ENCODE data around the gene PARP2.

Gene PARP2

DNA sequence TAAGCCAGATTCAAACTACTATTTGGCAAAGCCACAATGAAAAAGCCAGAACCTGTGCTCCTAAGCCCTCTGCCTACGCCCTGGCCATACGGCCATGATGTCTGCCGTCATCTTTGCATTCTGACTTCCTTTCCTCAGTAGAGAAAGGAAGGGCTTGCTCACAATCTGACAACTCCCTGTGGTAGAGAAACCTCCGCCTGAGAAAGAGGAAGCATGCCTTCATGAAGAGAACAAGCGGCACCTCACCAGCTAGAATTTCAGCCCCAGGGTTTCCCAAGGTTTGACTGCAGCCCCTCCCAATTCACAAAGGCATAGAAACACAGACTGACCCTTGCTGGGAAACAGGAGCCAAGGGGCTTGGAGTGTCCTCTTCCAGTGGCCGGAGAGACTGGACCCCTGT, 44.1 kb downstream of the PARP2 start:
- no peaks in the 10 kb centered on the region for H3K9me3 ChIP-seq
- H3K4me3 ChIP-seq: no peak overlapping the region
- no peaks in the 10 kb centered on the region; the same call in 1 of the 2 replicates for H3K36me3 ChIP-seq (replicated peaks)
- no peaks in the 10 kb centered on the region for H3K4me1 ChIP-seq
- in situ Hi-C loops (cut with MboI; ENCODE audit: low sequenced_read_pairs): no loop called here
- DNase-seq (ENCODE audit: low spot score in 2 of 2): no peak
- H3K27me3 ChIP-seq (ENCODE audit: low read depth): no peaks in the 10 kb centered on the region

GRCh38 chr14:20388159-20388558, 44.7 kb downstream of the PARP2 start:
- DNase-seq (ENCODE audit: low spot score in 2 of 2): no peak
- Histone ChIP-seq H3K27me3 (ENCODE audit: low read depth) (no peaks in the 10 kb centered on the region), H3K9me3 (no peaks in the 10 kb centered on the region), H3K4me3 (no peak overlapping the region), H3K4me1 (no peaks in the 10 kb centered on the region), H3K36me3 (replicated peaks) (no peaks in the 10 kb centered on the region; the same call in 1 of the 2 replicates)
- in situ Hi-C loops (cut with MboI; ENCODE audit: low sequenced_read_pairs): no loop called here

- Histone ChIP-seq H3K27me3 (ENCODE audit: low read depth) (no peaks in the 10 kb centered on the region), H3K9me3 (no peaks in the 10 kb centered on the region), H3K4me1 (0 out of 2 replicates have a peak, but pooled peaks cover 6% of the 10 kb centered on the region), H3K4me3 (no peak overlapping the region), H3K36me3 (replicated peaks) (peaks cover 12% of the 10 kb centered on the region)
- DNase-seq (ENCODE audit: low spot score in 2 of 2): no peak
- in situ Hi-C loops (cut with MboI; ENCODE audit: low sequenced_read_pairs): no loop called here
Measured at GRCh38 chr14:20391505-20391904, 48.1 kb downstream of the PARP2 start.

- in situ Hi-C loops (cut with MboI; ENCODE audit: low sequenced_read_pairs): no loop called here
Measured at GRCh38 chr14:20397511-20397910, 54.1 kb downstream of the PARP2 start.

GRCh38 chr14:20400589-20400964, 57.1 kb downstream of the PARP2 start:
- peaks cover 6% of the 10 kb centered on the region for H3K36me3 ChIP-seq (replicated peaks)
- no peak overlapping the region for H3K4me3 ChIP-seq
- DNase-seq (ENCODE audit: low spot score in 2 of 2): no peak
- H3K27me3 ChIP-seq (ENCODE audit: low read depth): no peaks in the 10 kb centered on the region
- no peaks in the 10 kb centered on the region for H3K4me1 ChIP-seq
- in situ Hi-C loops (cut with MboI; ENCODE audit: low sequenced_read_pairs): no loop called here
- H3K9me3 ChIP-seq: no peaks in the 10 kb centered on the region

More at GRCh38 chr14:20397511-20397910, 54.1 kb downstream of the PARP2 start:
- no peaks in the 10 kb centered on the region for H3K27me3 ChIP-seq (ENCODE audit: low read depth)
- DNase-seq (ENCODE audit: low spot score in 2 of 2): no peak
- no peaks in the 10 kb centered on the region for H3K9me3 ChIP-seq
- H3K36me3 ChIP-seq (replicated peaks): peaks cover 13% of the 10 kb centered on the region
- H3K4me1 ChIP-seq: 0 out of 2 replicates have a peak, but pooled peaks cover 6% of the 10 kb centered on the region
- H3K4me3 ChIP-seq: no peak overlapping the region

DNA sequence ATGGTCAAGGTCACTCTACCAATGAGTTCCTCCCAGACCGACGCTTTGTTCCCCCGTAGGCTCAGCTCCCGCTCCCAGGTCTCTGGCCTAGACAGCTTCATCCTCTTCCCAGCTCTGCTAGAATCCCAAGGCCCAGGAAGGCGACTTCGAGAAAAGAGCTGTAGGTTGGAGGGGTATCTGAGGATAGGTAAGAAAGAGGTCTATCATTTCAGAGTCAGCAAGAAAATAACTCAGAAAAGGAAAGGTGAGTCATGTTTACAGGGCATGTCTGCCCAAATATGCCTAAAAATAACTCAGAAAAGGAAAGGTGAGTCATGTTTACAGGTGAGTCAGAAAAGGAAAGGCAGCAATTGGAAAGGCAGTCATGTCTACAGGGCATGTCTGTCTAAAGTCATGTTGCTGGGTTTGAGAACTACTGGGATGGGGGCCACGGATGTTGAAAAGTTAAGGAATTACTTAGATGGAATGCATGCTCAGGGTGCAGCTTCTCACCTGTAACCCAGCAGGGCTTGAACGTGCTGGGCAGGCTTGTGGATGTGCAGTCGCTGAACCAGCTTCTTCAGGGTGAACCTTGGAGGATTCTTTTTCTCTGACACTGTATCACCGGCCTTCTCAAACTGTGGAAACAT, 57.6 kb downstream of the PARP2 start:
- Histone ChIP-seq H3K4me3 (no peak overlapping the region), H3K36me3 (replicated peaks) (peaks cover 3% of the 10 kb centered on the region; the same call in 1 of the 2 replicates), H3K27me3 (ENCODE audit: low read depth) (no peaks in the 10 kb centered on the region), H3K4me1 (no peaks in the 10 kb centered on the region), H3K9me3 (no peaks in the 10 kb centered on the region)
- in situ Hi-C loops (cut with MboI; ENCODE audit: low sequenced_read_pairs): no loop called here
- no peak for DNase-seq (ENCODE audit: low spot score in 2 of 2)

DNA sequence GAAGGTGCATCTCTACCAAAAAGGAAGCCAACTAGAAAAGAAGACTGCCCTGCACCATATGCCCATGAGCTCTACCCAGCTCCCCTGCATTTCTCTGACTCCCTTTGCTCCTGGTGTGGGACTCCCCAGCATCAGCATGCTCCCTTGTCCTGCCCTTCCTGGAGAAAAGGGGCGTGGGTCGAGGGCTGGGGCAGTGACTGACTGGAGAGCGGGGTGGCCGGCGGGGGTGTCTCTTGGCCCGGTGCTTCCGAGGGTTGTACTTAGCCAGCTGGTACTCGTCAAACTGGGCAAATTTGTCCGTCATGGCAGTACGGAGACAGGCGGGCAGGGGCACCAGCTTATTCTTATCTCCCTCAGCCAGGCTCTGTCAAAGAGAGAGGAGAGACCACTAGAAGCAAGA, 60.1 kb downstream of the PARP2 start:
- Histone ChIP-seq H3K4me3 (no peak overlapping the region), H3K36me3 (replicated peaks) (peaks cover 9% of the 10 kb centered on the region; the same call in 1 of the 2 replicates), H3K4me1 (no peaks in the 10 kb centered on the region), H3K27me3 (ENCODE audit: low read depth) (no peaks in the 10 kb centered on the region), H3K9me3 (no peaks in the 10 kb centered on the region)
- no peak for DNase-seq (ENCODE audit: low spot score in 2 of 2)
- in situ Hi-C loops (cut with MboI; ENCODE audit: low sequenced_read_pairs): no loop called here
